ENCODE data around the gene SOX6. TPM values are rescaled to one million over a fixed set of nuclear protein-coding genes. Genes with fewer than 3 reads are reported as not detected.

Gene SOX6
- total RNA-seq, 6 experiments from 2014 or later: 3.3 to 16.1 (median 7.8) TPM

DNA sequence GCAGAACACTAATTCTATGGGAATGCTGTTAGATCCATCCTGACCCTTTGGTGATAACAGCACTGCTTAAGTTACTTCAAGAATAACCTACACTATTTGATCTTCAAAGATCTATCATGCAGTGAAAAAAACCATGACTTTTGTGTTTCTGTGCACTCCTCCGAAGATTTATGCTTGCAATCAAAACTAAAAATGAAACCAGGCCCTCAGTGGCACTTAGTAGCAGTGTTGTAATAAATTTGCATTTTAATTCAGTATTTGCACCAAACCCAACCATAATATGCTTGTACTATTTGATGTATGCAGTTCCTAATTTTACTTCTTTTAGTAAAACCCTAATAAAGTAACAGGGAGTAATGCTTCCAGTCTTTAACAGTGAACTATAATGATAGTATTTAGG, 130.7 kb downstream of the SOX6 start:
- intact Hi-C loops (cut with DNase I): no loop called here
- no peaks in the 10 kb centered on the region for H3K36me3 ChIP-seq
- DNase-seq (no peak), ATAC-seq (no peak)
- 72% methylated on average over 1 of the region's 1 CpG for WGBS (ENCODE audit: insufficient coverage, low coverage, low lambda C conversion rate, missing lambda C conversion rate)
- H3K27me3 ChIP-seq: no peaks in the 10 kb centered on the region
- H3K27ac ChIP-seq: no peak overlapping the region
- no peaks in the 10 kb centered on the region for H3K9me3 ChIP-seq
- TF ChIP-seq POLR2A (IDR thresholded peaks at IDR 0.05): no peak
- TF ChIP-seq, protein P1, sequence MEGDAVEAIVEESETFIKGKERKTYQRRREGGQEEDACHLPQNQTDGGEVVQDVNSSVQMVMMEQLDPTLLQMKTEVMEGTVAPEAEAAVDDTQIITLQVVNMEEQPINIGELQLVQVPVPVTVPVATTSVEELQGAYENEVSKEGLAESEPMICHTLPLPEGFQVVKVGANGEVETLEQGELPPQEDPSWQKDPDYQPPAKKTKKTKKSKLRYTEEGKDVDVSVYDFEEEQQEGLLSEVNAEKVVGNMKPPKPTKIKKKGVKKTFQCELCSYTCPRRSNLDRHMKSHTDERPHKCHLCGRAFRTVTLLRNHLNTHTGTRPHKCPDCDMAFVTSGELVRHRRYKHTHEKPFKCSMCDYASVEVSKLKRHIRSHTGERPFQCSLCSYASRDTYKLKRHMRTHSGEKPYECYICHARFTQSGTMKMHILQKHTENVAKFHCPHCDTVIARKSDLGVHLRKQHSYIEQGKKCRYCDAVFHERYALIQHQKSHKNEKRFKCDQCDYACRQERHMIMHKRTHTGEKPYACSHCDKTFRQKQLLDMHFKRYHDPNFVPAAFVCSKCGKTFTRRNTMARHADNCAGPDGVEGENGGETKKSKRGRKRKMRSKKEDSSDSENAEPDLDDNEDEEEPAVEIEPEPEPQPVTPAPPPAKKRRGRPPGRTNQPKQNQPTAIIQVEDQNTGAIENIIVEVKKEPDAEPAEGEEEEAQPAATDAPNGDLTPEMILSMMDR (IDR thresholded peaks at IDR 0.05): no peak
- H3K4me3 ChIP-seq: no peak overlapping the region
- peaks cover 0 to 15% (median 0%) of the 10 kb centered on the region in 4 donors for H3K4me1 ChIP-seq

DNA sequence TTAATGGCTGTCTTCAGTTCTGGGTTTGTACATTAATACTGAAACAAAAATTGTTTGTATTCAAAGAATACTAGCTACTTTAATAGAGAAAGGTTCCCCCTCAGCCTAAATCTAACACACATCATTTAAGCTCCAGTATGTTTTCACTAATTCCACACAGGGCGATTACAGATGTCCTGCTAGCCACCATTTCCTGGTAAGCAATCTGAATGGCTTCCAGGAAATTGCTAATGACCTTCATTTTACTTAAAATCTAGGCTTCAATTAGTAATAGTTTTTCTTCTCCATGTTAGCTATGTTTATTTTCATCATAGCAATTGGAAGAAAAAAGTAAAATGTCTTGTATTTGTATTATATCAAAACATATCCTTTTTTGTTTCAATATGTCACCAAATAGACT, 132.8 kb downstream of the SOX6 start:
- no peaks in the 10 kb centered on the region for H3K9me3 ChIP-seq
- H3K4me3 ChIP-seq: no peak overlapping the region
- no peaks in the 10 kb centered on the region for H3K27me3 ChIP-seq
- ATAC-seq (no peak), DNase-seq (no peak)
- WGBS (ENCODE audit: insufficient coverage, low coverage, low lambda C conversion rate, missing lambda C conversion rate): 62% methylated on average over 1 of the region's 1 CpG
- peaks cover 0 to 15% (median 0%) of the 10 kb centered on the region in 4 donors for H3K4me1 ChIP-seq
- no peak overlapping the region for H3K27ac ChIP-seq
- no peaks in the 10 kb centered on the region for H3K36me3 ChIP-seq
- intact Hi-C loops (cut with DNase I): no loop called here
- TF ChIP-seq POLR2A (IDR thresholded peaks at IDR 0.05): no peak
- TF ChIP-seq, protein P1 (IDR thresholded peaks at IDR 0.05): no peak

DNA sequence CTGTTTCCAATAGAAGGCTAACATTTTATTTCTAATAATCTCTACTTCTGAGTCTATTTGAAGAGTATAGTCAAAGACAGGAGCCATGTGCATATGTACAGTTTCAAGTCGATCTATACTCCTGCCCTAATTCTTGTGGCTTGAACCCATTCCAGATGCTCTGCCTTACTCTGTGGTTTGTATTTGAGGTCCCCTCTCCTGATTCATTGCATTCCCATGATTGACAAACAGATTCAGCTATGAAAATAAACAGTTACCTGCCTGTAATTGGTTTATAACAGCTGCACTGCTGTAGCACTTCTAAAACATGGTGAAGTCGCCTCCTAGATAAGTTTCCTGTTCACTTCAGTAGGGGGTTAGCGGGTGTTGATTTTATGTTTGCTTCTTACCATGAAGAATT, 138.7 kb downstream of the SOX6 start:
- TF ChIP-seq, protein P1 (IDR thresholded peaks at IDR 0.05): no peak
- no peak for TF ChIP-seq POLR2A (IDR thresholded peaks at IDR 0.05)
- Histone ChIP-seq H3K36me3 (no peaks in the 10 kb centered on the region), H3K27ac (no peak overlapping the region), H3K27me3 (no peaks in the 10 kb centered on the region), H3K4me3 (no peak overlapping the region), H3K9me3 (no peaks in the 10 kb centered on the region), H3K4me1 (no peaks in the 10 kb centered on the region)
- intact Hi-C loops (cut with DNase I): no loop called here
- WGBS (ENCODE audit: insufficient coverage, low coverage, low lambda C conversion rate, missing lambda C conversion rate): 84% methylated on average over 3 of the region's 3 CpGs
- DNase-seq (no peak), ATAC-seq (no peak)

DNA sequence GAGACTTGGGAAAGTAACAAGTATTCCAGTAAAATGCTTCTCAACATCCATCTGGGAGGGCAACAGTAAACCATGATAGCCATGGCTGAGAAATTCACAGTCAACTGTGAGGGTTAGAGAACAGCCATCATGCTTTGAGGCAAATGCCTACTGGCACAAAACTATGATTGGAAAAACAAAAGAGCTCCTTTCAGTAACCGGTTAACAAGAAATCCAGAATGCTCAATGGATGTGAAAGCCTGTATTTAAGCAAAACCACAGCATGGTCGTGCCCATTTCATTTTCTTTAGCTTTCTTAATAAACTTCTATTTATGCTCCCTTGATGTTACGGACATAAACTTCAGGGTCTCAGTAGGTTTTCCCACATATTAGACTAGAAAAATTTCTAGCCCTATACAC, 139.5 kb downstream of the SOX6 start:
- ATAC-seq (no peak), DNase-seq (no peak)
- H3K4me3 ChIP-seq: no peak overlapping the region
- no peaks in the 10 kb centered on the region for H3K4me1 ChIP-seq
- TF ChIP-seq, protein P1 (IDR thresholded peaks at IDR 0.05): no peak
- TF ChIP-seq POLR2A (IDR thresholded peaks at IDR 0.05): no peak
- no peaks in the 10 kb centered on the region for H3K9me3 ChIP-seq
- no peak overlapping the region for H3K27ac ChIP-seq
- no peaks in the 10 kb centered on the region for H3K36me3 ChIP-seq
- 81% methylated on average over 3 of the region's 3 CpGs for WGBS (ENCODE audit: insufficient coverage, low coverage, low lambda C conversion rate, missing lambda C conversion rate)
- intact Hi-C loops (cut with DNase I): no loop called here
- no peaks in the 10 kb centered on the region for H3K27me3 ChIP-seq

DNA sequence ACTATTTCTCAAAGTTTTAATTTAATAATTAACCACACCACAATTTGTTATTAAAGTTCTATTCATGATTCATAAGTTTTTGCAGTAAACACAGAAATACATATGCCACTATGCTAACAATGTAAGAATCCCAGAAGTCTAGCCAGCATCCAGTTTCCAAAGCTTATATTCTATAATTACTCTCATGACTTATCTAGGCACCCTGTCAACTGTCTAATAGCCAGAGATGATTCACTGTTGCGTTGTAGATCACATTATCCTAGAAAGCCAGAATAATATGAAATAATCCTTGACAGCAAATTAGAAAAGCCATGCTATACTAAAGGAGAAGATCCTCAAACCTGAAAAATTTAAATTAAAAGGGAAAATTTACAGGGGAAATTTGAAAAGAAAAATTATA, 141.0 kb downstream of the SOX6 start:
- H3K9me3 ChIP-seq: no peaks in the 10 kb centered on the region
- DNase-seq (no peak), ATAC-seq (no peak)
- H3K36me3 ChIP-seq: no peaks in the 10 kb centered on the region
- intact Hi-C loops (cut with DNase I): no loop called here
- 93% methylated on average over 1 of the region's 1 CpG for WGBS (ENCODE audit: insufficient coverage, low coverage, low lambda C conversion rate, missing lambda C conversion rate)
- H3K27me3 ChIP-seq: no peaks in the 10 kb centered on the region
- no peak for TF ChIP-seq POLR2A (IDR thresholded peaks at IDR 0.05)
- TF ChIP-seq, protein P1 (IDR thresholded peaks at IDR 0.05): no peak
- H3K27ac ChIP-seq: no peak overlapping the region
- no peaks in the 10 kb centered on the region for H3K4me1 ChIP-seq
- no peak overlapping the region for H3K4me3 ChIP-seq

Data from right lobe of liver (tissue), 6 donors.